ENCODE results near the gene KIT. TPM values are rescaled to one million over a fixed set of nuclear protein-coding genes. Genes with fewer than 3 reads are reported as not detected.

Gene KIT
- polyA plus RNA-seq, 4 donors, result 0.22 to 14.7 (median 2.2) TPM

GRCh38 chr4:54657185-54657550 is 589 bp upstream of the KIT start:
- peaks cover 0 to 13% (median 0%) of the 10 kb centered on the region in 3 donors for H3K4me1 ChIP-seq (ENCODE audit: control insufficient read depth in 3 of 3, insufficient read depth in 2 of 3, low read depth in 1 of 3, low read length in 2 of 3)
- no peak for DNase-seq
- peak overlapping the region in 2 of 3 donors; percentile 44 to 45 for H3K4me3 ChIP-seq (ENCODE audit: low read depth in 1 of 3, low read length in 3 of 3)
- FAIRE-seq, result no peak
- WGBS, 3 donors, result 2 to 13% (median 7%) methylated on average over 26 of the region's 26 CpGs
- H3K27me3 ChIP-seq (ENCODE audit: control insufficient read depth in 3 of 3, insufficient read depth in 3 of 3, low read length in 3 of 3), result peaks cover 2 to 66% (median 6%) of the 10 kb centered on the region in 3 donors
- H3K9me3 ChIP-seq (ENCODE audit: control insufficient read depth in 2 of 2, insufficient read depth in 1 of 2, low read depth in 1 of 2, low read length in 1 of 2), result no peaks in the 10 kb centered on the region
- no peaks in the 10 kb centered on the region for H3K36me3 ChIP-seq (ENCODE audit: control insufficient read depth in 3 of 3, insufficient read depth in 2 of 3, low read depth in 1 of 3, low read length in 3 of 3)
- H3K27ac ChIP-seq (ENCODE audit: low read depth in 1 of 3, low read length in 2 of 3), result no peak overlapping the region

- no peaks in the 10 kb centered on the region for H3K9me3 ChIP-seq (ENCODE audit: control insufficient read depth in 2 of 2, insufficient read depth in 1 of 2, low read depth in 1 of 2, low read length in 1 of 2)
- H3K4me1 ChIP-seq (ENCODE audit: control insufficient read depth in 3 of 3, insufficient read depth in 2 of 3, low read depth in 1 of 3, low read length in 2 of 3), result peaks cover 0 to 13% (median 0%) of the 10 kb centered on the region in 3 donors
- 1 to 2% (median 1%) methylated on average over 80 to 81 of the region's 81 CpGs for WGBS, 3 donors
- peak overlapping the region in 2 of 3 donors; percentile 1 to 42 for H3K27ac ChIP-seq (ENCODE audit: low read depth in 1 of 3, low read length in 2 of 3)
- H3K27me3 ChIP-seq (ENCODE audit: control insufficient read depth in 3 of 3, insufficient read depth in 3 of 3, low read length in 3 of 3), result peaks cover 2 to 63% (median 6%) of the 10 kb centered on the region in 3 donors
- peak overlapping the region; percentile 10 to 45 (median 44) for H3K4me3 ChIP-seq (ENCODE audit: low read depth in 1 of 3, low read length in 3 of 3)
- DNase-seq (peak; percentile 42 to 67), FAIRE-seq (no peak)
- no peaks in the 10 kb centered on the region for H3K36me3 ChIP-seq (ENCODE audit: control insufficient read depth in 3 of 3, insufficient read depth in 2 of 3, low read depth in 1 of 3, low read length in 3 of 3)
Measured at GRCh38 chr4:54658252-54659093, 716 bp downstream of the KIT start.

GRCh38 chr4:54659313-54659712 is 1.6 kb downstream of the KIT start:
- H3K27me3 ChIP-seq (ENCODE audit: control insufficient read depth in 3 of 3, insufficient read depth in 3 of 3, low read length in 3 of 3), result peaks cover 2 to 62% (median 8%) of the 10 kb centered on the region in 3 donors
- no peaks in the 10 kb centered on the region for H3K36me3 ChIP-seq (ENCODE audit: control insufficient read depth in 3 of 3, insufficient read depth in 2 of 3, low read depth in 1 of 3, low read length in 3 of 3)
- WGBS, 3 donors, result 2 to 3% (median 2%) methylated on average over 14 of the region's 14 CpGs
- H3K4me1 ChIP-seq (ENCODE audit: control insufficient read depth in 3 of 3, insufficient read depth in 2 of 3, low read depth in 1 of 3, low read length in 2 of 3), result peaks cover 0 to 13% (median 0%) of the 10 kb centered on the region in 3 donors
- DNase-seq (peak in 1 of 2 donors; percentile 20), FAIRE-seq (no peak)
- H3K4me3 ChIP-seq (ENCODE audit: low read depth in 1 of 3, low read length in 3 of 3), result peak overlapping the region in 2 of 3 donors; percentile 44 to 45
- H3K27ac ChIP-seq (ENCODE audit: low read depth in 1 of 3, low read length in 2 of 3), result peak overlapping the region in 2 of 3 donors; percentile 1 to 42
- no peaks in the 10 kb centered on the region for H3K9me3 ChIP-seq (ENCODE audit: control insufficient read depth in 2 of 2, insufficient read depth in 1 of 2, low read depth in 1 of 2, low read length in 1 of 2)

DNA sequence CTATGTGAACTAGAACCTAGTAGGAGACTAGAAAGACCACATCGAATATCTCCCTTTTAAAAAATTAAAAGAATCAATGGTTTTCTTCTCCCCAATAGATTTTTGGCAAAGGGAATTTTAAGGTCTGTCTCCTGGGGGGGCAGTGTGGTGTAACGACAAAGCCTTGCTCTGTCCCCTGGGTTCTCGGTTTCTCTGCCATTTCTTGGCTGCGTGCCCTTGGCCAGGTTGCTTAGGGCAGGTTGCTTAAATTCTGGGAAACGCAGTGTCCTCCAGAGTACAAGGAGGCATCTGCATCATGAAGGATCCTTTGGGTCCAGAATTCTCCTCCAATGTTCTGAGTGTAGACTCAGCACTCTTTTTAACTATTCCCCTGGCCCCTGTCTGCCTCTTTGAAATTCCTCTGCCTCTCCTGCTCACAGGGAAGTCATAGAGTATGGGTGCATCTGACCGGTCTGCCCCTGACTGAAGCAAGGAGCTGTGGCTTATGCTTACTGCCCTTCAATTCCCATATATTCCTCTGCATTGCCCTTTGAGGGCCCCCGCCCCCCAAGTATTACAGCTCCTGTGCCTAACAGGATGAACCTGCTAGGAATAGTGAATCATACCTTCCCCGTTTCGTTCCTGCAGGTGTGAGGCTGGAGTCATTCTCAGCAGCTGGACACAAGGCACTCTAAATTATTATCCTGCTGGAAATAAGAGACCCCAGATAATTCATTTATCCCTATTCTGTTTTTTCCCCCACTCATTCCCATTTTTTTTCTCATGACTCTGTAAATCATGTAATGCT is 2.2 kb downstream of the KIT start:
- WGBS, 3 donors, result 8 to 36% (median 19%) methylated on average over 9 of the region's 9 CpGs
- FAIRE-seq, result no peak

DNA sequence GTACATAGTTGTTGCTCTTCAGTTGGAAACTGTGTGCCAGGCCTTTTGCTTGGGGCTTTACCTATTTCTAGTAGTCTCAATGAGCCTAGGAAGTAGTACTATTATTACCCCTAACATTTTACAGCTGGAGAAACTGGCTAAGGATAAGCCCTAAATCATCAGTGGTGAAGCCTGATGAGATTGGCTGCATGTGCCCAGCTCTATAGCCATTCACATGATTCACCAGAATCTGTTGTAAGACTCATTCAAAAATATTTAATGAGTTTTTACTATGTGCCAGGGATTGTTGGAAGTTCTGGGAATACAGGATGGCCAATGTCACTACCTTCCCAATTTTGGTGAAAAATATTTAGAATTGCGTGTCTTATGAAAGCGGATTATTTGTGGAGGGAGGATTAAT is 2.8 kb downstream of the KIT start:
- WGBS, 3 donors, result 92 to 96% (median 95%) methylated on average over 2 of the region's 2 CpGs
- no peaks in the 10 kb centered on the region for H3K9me3 ChIP-seq (ENCODE audit: control insufficient read depth in 2 of 2, insufficient read depth in 1 of 2, low read depth in 1 of 2, low read length in 1 of 2)
- no peak overlapping the region for H3K4me3 ChIP-seq (ENCODE audit: low read depth in 1 of 3, low read length in 3 of 3)
- H3K36me3 ChIP-seq (ENCODE audit: control insufficient read depth in 3 of 3, insufficient read depth in 2 of 3, low read depth in 1 of 3, low read length in 3 of 3), result no peaks in the 10 kb centered on the region
- peaks cover 0 to 13% (median 0%) of the 10 kb centered on the region in 3 donors for H3K4me1 ChIP-seq (ENCODE audit: control insufficient read depth in 3 of 3, insufficient read depth in 2 of 3, low read depth in 1 of 3, low read length in 2 of 3)
- peaks cover 2 to 58% (median 8%) of the 10 kb centered on the region in 3 donors for H3K27me3 ChIP-seq (ENCODE audit: control insufficient read depth in 3 of 3, insufficient read depth in 3 of 3, low read length in 3 of 3)
- no peak overlapping the region for H3K27ac ChIP-seq (ENCODE audit: low read depth in 1 of 3, low read length in 2 of 3)
- DNase-seq (no peak), FAIRE-seq (no peak)

More for the DNA sequence above, 2.2 kb downstream of the KIT start:
- Histone ChIP-seq H3K9me3 (ENCODE audit: control insufficient read depth in 2 of 2, insufficient read depth in 1 of 2, low read depth in 1 of 2, low read length in 1 of 2) (no peaks in the 10 kb centered on the region), H3K27me3 (ENCODE audit: control insufficient read depth in 3 of 3, insufficient read depth in 3 of 3, low read length in 3 of 3) (peaks cover 2 to 58% (median 8%) of the 10 kb centered on the region in 3 donors), H3K4me1 (ENCODE audit: control insufficient read depth in 3 of 3, insufficient read depth in 2 of 3, low read depth in 1 of 3, low read length in 2 of 3) (peaks cover 0 to 13% (median 0%) of the 10 kb centered on the region in 3 donors), H3K4me3 (ENCODE audit: low read depth in 1 of 3, low read length in 3 of 3) (peak overlapping the region in 1 of 3 donors; percentile 45), H3K36me3 (ENCODE audit: control insufficient read depth in 3 of 3, insufficient read depth in 2 of 3, low read depth in 1 of 3, low read length in 3 of 3) (no peaks in the 10 kb centered on the region), H3K27ac (ENCODE audit: low read depth in 1 of 3, low read length in 2 of 3) (no peak overlapping the region)
- no peak for DNase-seq

DNA sequence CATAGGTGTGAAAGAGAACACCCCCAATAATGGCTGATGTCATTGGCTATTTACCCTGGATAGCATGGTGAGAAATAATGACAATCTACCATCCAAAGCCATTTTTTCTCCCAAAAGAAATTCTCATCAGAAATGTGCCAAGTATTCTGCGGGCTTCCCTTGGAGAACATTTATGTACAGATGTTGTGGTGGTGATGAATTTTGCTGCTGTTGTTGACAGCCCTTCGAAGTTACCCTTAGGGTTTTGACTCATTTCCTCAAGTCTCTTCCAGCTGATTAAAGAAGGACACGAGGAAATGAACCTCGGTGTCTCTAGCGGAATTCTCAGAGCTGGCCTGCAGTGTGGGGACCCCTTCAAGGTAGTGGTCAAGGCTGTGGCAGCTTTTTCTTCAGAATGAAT is 3.4 kb downstream of the KIT start:
- FAIRE-seq (no peak), DNase-seq (no peak)
- Histone ChIP-seq H3K27me3 (ENCODE audit: control insufficient read depth in 3 of 3, insufficient read depth in 3 of 3, low read length in 3 of 3) (peaks cover 2 to 56% (median 8%) of the 10 kb centered on the region in 3 donors), H3K27ac (ENCODE audit: low read depth in 1 of 3, low read length in 2 of 3) (no peak overlapping the region), H3K36me3 (ENCODE audit: control insufficient read depth in 3 of 3, insufficient read depth in 2 of 3, low read depth in 1 of 3, low read length in 3 of 3) (no peaks in the 10 kb centered on the region), H3K4me3 (ENCODE audit: low read depth in 1 of 3, low read length in 3 of 3) (no peak overlapping the region), H3K9me3 (ENCODE audit: control insufficient read depth in 2 of 2, insufficient read depth in 1 of 2, low read depth in 1 of 2, low read length in 1 of 2) (no peaks in the 10 kb centered on the region), H3K4me1 (ENCODE audit: control insufficient read depth in 3 of 3, insufficient read depth in 2 of 3, low read depth in 1 of 3, low read length in 2 of 3) (peaks cover 0 to 13% (median 0%) of the 10 kb centered on the region in 3 donors)
- WGBS, 3 donors, result 71 to 84% (median 75%) methylated on average over 5 of the region's 5 CpGs

DNA sequence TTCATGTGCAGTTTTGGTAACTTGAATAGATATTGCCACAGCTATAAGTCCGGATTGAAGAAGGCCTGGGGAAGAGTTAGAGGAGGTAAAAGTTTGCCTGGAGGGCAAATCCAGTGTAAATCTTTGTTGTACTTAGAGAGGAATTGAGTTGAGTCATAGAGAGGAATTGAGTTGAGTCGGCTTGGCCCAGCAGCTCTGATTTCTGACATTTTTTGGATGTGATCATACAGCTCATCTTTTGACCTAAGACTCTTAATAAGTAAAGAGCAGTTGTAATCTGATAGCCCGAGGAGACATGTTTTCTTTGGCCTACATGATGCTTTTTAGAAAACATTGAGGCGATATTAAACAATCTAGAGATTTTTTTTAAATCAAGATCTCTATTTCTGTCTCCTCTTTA is 3.9 kb downstream of the KIT start:
- no peak for DNase-seq
- 76 to 82% (median 80%) methylated on average over 4 of the region's 4 CpGs for WGBS, 3 donors
- H3K36me3 ChIP-seq (ENCODE audit: control insufficient read depth in 3 of 3, insufficient read depth in 2 of 3, low read depth in 1 of 3, low read length in 3 of 3), result no peaks in the 10 kb centered on the region
- H3K27me3 ChIP-seq (ENCODE audit: control insufficient read depth in 3 of 3, insufficient read depth in 3 of 3, low read length in 3 of 3), result peaks cover 2 to 52% (median 8%) of the 10 kb centered on the region in 3 donors
- no peak overlapping the region for H3K27ac ChIP-seq (ENCODE audit: low read depth in 1 of 3, low read length in 2 of 3)
- H3K9me3 ChIP-seq (ENCODE audit: control insufficient read depth in 2 of 2, insufficient read depth in 1 of 2, low read depth in 1 of 2, low read length in 1 of 2), result no peaks in the 10 kb centered on the region
- peaks cover 0 to 13% (median 0%) of the 10 kb centered on the region in 3 donors for H3K4me1 ChIP-seq (ENCODE audit: control insufficient read depth in 3 of 3, insufficient read depth in 2 of 3, low read depth in 1 of 3, low read length in 2 of 3)
- no peak for FAIRE-seq
- H3K4me3 ChIP-seq (ENCODE audit: low read depth in 1 of 3, low read length in 3 of 3), result no peak overlapping the region

- Histone ChIP-seq H3K36me3 (ENCODE audit: control insufficient read depth in 3 of 3, insufficient read depth in 2 of 3, low read depth in 1 of 3, low read length in 3 of 3) (no peaks in the 10 kb centered on the region), H3K9me3 (ENCODE audit: control insufficient read depth in 2 of 2, insufficient read depth in 1 of 2, low read depth in 1 of 2, low read length in 1 of 2) (no peaks in the 10 kb centered on the region), H3K4me1 (ENCODE audit: control insufficient read depth in 3 of 3, insufficient read depth in 2 of 3, low read depth in 1 of 3, low read length in 2 of 3) (peaks cover 0 to 13% (median 0%) of the 10 kb centered on the region in 3 donors), H3K4me3 (ENCODE audit: low read depth in 1 of 3, low read length in 3 of 3) (no peak overlapping the region), H3K27me3 (ENCODE audit: control insufficient read depth in 3 of 3, insufficient read depth in 3 of 3, low read length in 3 of 3) (peaks cover under 1 to 51% (median 8%) of the 10 kb centered on the region in 3 donors), H3K27ac (ENCODE audit: low read depth in 1 of 3, low read length in 2 of 3) (no peak overlapping the region)
- 87 to 94% (median 92%) methylated on average over 3 of the region's 3 CpGs for WGBS, 3 donors
- DNase-seq, result no peak
- FAIRE-seq, result no peak
Measured at GRCh38 chr4:54662123-54662522, 4.4 kb downstream of the KIT start.

Data from small intestine (tissue), 7 donors.